ENCODE results near the gene PRKD3.

DNA sequence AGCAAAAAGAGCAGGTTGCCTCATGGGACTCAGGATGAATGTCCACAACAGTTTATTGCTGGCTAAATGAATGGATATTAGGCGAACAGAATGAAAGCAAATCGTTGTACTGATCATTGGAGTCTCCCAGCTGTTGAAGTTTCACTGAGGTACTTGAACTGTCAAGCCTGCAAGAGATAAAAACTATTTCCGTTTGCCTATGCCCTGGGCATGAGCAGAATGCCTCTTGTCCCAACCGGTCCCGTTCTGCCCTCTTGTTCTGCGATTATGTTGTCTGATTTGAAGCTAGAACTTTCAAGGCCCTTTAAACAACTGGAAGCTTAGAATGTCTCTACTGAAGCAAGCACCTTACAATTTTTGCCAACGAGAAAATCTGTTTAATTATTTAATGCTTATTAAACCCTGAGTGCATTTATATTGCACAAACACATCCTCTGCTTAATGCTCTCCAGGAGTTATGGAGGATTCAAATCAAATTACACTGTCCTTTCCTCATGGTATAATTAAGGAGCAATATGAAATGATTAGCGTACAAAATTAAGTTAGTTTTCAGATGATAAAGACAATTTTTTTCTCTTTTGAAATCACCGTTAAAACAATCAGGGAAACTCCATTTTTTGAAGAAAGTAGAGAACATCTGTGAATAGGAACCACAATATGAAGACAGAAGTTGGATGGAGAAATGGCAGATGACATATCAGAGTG lies 37.5 kb upstream of the PRKD3 start:
- TF ChIP-seq EP300 (IDR thresholded peaks at IDR 0.05) (no peak), POLR2A (IDR thresholded peaks at IDR 0.05) (no peak)
- TF ChIP-seq, protein P1, sequence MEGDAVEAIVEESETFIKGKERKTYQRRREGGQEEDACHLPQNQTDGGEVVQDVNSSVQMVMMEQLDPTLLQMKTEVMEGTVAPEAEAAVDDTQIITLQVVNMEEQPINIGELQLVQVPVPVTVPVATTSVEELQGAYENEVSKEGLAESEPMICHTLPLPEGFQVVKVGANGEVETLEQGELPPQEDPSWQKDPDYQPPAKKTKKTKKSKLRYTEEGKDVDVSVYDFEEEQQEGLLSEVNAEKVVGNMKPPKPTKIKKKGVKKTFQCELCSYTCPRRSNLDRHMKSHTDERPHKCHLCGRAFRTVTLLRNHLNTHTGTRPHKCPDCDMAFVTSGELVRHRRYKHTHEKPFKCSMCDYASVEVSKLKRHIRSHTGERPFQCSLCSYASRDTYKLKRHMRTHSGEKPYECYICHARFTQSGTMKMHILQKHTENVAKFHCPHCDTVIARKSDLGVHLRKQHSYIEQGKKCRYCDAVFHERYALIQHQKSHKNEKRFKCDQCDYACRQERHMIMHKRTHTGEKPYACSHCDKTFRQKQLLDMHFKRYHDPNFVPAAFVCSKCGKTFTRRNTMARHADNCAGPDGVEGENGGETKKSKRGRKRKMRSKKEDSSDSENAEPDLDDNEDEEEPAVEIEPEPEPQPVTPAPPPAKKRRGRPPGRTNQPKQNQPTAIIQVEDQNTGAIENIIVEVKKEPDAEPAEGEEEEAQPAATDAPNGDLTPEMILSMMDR (IDR thresholded peaks at IDR 0.05): no peak
